HG02870 (cell line): Measurements from ENCODE around the gene ERAP2.
A peak's percentile ranks its signal among the peaks of the same experiment; 100 is the strongest.

Experiments
- ATAC-seq: cut with Tn5 transposase; IDR thresholded peaks from one replicate; pipeline ENCODE4 v1.9.1; 2021; ENCODE audit warnings: mild to moderate bottlenecking, moderate library complexity; ENCODE audit not compliant: unreplicated experiment

ERAP2 gene

DNA sequence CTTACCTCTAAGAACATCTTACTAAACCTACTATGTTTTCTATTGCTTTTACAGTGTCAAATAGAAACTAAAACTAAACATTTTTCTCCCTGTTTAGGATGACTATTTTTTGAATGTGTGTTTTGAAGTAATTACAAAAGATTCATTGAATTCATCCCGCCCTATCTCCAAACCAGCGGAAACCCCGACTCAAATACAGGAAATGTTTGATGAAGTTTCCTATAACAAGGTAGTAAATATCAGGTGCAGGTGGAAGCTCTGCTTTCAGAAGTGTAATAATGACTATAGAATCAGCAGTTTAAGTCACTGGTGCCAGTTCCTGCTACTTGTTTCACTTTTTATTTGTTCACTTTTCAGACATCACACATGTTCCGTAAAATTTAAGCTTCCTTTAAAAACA, 20.0 kb downstream of the ERAP2 start:
- peak; percentile 61 for ATAC-seq

DNA sequence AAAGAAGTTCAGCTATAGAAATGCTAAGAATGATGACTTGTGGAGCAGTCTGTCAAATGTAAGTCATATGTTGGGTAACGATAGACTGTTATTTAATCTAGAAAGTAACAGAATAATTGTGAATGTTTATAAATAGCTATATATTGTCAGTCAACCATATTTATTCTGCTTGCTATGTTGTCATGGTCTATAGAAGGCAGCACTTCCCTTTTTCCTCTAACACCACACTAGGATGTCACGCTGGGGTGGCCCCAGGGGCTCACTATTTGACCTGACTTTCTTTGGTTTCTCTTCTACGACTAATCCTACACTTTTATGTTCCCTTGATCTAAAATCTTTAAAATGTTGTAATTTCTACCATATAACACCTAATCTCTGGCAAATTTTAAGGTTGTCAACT, 20.5 kb downstream of the ERAP2 start:
- peak; percentile 92 for ATAC-seq

DNA sequence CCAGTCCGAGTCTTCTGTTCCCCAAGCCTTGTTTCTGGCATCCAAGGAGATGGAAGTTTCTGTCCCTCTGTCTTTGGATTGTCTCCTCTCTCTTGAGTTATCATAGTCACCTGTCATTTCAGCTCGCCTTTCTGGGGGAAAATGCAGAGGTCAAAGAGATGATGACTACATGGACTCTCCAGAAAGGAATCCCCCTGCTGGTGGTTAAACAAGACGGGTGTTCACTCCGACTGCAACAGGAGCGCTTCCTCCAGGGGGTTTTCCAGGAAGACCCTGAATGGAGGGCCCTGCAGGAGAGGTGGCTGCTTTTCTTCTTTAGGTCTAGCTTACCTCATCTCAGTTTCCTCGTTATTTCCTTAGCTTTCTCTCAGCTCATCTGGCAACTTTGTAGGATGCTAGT, 25.1 kb downstream of the ERAP2 start:
- ATAC-seq: no peak

DNA sequence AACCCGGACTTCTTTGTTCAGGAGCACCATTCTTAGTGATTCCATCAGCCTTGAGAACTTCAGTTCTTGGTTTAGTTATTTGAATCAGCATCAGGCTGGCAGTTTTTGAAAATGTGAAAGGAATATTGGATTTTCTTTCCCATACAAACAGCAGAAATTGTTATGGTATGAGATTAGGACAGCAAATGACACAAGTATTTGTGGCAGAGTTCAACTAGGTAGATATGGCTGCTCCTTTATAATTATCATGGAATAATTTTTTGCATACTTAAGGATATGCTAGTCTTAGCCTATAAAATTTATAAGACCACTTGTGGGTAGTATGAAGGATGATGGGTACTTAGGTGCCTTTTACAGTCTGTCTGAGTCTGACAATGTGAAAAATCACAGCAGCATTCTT, 25.5 kb downstream of the ERAP2 start:
- ATAC-seq: no peak

DNA sequence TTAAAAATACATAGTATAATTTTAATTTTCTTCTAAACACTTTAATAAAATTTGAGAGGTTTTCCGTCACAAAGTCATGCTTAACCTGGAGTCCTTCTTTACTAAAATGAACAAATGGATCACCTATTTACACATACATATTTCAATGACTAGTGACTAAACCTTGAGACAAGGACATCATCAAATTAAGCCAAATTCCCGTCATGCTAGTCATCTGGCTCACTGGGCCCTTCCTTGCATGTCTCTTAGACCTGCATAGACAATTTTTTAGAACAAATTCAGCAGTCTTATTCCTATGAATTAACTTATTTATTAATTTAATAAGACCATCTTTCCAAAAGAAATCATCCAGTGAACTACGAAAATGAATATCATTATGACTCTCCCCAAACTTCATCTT, 26.6 kb downstream of the ERAP2 start:
- no peak for ATAC-seq

DNA sequence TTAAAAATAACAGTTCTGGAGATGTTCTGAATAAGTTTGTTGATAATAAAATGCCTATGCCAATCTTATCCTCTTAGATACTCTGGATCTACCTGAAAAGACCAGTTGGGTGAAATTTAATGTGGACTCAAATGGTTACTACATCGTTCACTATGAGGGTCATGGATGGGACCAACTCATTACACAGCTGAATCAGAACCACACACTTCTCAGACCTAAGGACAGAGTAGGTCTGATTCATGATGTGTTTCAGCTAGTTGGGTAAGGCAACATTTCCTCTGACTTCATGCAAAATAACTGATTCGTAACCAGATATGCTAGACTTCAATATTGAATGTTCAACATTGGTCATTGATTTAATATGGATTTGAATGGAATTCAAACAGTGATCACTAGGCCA, 27.0 kb downstream of the ERAP2 start:
- ATAC-seq: no peak

DNA sequence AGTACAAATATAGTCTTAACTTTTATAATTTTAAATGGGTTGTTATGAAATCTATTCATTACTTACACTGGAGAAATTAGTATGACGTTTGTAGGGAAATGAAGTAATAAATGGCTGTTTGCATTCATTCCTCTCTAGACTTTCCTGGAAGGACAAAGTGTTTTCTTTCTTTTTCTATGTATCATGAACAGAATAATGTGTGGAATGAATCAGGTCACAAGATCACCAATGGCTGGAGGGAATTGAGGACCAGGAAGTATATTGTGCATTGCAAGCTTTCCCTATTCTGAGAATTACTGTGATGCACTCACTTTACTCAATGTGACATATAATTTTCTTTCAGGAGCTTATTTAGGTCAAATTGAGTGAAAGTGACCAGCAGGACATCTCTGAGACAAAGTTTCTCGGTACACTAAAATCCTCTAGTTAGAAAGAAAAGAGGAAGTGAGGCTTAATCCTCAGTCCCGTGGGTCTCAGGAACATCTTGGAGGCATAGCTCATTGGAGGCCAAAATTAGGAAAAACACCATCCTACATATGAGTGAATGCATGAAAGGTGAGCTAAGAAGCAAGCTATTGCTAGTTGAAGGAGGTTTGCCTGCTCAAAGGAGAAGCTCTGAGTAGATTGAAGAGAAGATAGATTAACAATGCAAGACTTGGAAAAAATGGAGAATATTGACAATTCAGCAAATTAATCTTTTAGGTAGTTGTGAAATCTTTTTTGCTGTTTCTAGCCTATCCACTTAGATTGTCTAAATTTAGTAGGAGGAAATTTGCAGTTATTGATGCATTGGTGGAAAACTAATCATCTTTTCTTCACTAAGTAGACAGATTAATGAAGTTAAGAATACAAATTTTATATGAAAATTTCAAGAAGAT, 28.0 kb downstream of the ERAP2 start:
- ATAC-seq: no peak

DNA sequence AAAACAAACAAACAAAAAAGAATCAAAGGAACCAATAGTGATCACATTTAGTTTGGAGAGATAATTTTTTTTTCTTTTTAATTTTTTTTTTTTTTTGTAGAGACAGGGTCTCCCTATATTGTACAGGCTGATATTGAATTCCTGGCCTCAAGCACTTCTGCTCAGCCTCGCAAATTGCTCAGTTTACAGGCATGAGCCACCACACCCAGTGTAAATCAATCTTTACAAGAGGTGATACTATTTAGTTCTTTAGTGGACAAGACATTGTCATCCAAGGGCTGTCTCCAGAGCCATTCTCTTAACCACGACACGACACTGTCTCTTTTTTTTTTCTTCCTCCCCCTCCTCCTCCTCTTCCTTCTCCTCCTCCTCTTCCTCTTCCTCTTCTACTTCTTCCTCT, 29.6 kb downstream of the ERAP2 start:
- no peak for ATAC-seq

DNA sequence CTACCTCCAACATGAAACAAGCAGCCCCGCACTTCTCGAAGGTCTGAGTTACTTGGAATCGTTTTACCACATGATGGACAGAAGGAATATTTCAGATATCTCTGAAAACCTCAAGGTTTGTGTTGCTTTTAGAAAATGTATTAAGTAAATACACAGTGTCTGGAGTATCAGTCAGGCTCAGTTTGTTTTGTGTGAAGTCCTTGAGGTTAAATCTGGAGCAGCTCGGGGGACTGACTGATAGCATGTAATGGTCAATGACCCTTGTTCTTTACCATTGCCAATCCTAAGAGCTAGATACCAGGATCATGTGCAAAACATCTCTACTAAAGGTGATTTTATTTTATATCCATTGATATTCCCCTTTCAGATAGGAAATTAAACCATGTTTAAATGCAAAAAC, 32.7 kb downstream of the ERAP2 start:
- ATAC-seq: no peak

DNA sequence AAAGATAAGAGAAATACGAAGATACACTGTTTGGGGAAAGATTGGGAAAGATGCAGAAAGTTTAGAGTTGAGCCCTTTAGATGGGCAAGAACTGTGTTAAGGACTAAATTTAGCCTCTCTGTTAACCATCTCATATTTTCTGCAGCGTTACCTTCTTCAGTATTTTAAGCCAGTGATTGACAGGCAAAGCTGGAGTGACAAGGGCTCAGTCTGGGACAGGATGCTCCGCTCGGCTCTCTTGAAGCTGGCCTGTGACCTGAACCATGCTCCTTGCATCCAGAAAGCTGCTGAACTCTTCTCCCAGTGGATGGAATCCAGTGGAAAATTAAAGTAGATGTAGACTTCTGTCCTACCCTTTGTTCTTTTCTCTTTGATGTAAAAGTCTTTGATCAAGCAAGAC, 33.1 kb downstream of the ERAP2 start:
- no peak for ATAC-seq

DNA sequence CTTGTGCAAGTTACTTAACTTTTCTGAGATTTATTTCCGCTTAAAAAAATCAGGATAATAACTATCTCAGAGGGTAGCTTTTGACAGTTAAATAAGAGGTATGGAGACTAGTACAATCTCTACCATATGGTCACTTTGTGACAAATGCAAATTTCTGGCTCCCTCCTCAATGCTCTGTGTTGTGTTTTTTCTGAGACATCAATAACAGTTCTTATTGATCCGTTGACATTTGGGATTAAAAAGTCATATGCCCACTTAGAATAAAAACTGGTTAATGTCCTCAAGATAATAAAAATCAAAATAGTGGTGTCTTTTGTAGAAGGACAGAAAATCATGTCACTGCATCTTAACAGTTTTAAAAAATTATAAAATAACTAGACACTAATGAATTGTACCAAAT, 34.8 kb downstream of the ERAP2 start:
- ATAC-seq: no peak

DNA sequence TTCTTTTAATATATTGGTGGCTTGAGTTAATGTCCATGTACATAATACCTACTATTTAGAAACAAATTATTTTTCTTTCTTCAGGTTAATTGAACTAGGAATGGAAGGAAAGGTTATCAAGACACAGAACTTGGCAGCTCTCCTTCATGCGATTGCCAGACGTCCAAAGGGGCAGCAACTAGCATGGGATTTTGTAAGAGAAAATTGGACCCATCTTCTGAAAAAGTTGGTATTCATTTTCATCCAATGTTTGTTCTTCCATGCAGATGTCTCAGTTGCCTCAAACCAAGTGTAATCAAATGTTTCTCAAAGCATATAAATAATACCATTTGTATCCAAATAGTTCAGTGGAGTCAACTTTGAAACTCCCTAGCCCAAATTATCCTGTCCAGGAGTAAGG, 36.9 kb downstream of the ERAP2 start:
- no peak for ATAC-seq

DNA sequence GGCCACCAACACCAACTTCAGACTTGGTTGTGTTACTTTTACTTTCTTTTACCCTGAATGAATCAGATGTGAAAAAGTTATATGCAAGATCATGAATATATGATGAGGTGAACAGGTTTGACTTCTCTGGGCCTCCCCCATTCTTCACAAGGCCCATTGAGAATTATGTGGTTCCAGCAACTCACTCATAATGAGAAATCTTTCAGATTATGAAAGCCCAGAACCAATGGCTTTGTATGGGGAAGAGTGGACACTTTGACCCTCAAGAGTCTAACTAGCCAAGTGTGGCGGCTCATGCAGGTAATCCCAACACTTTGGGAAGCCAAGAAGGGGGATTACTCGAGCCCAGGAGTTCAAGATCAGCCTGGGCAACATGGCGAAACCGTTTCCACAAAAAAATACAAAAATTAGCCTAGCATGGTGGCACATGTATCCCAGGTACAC, 43.5 kb downstream of the ERAP2 start:
- peak; percentile 84 for ATAC-seq

DNA sequence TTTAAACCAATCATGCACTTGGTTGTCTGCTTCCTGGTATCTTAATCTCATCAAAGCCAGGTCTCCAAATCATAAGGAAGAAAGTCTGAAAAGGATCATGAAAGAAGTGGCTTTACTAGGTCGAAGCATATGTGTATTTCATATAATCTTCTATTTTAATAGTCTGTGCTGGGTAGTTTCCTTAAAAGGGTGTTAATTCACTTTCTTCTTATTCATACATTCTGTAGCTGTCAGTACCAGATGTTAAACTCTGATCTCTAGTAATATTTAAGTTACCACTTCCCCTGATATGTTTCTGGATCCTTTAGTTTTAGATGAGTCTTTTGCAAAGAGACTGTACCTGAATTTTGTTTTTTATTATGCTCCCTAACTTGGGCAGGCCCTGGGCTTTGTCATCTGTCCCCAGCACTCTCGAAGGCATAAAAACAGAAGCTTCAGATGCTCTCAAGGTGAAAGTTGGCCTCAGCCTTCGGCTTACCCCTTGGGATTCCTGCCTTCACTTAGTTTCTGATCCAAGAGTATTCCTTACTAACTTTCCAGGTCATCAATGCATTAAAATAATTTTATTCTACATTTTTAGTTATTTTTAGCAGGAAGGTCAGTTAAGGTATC, 44.5 kb downstream of the ERAP2 start:
- no peak for ATAC-seq

DNA sequence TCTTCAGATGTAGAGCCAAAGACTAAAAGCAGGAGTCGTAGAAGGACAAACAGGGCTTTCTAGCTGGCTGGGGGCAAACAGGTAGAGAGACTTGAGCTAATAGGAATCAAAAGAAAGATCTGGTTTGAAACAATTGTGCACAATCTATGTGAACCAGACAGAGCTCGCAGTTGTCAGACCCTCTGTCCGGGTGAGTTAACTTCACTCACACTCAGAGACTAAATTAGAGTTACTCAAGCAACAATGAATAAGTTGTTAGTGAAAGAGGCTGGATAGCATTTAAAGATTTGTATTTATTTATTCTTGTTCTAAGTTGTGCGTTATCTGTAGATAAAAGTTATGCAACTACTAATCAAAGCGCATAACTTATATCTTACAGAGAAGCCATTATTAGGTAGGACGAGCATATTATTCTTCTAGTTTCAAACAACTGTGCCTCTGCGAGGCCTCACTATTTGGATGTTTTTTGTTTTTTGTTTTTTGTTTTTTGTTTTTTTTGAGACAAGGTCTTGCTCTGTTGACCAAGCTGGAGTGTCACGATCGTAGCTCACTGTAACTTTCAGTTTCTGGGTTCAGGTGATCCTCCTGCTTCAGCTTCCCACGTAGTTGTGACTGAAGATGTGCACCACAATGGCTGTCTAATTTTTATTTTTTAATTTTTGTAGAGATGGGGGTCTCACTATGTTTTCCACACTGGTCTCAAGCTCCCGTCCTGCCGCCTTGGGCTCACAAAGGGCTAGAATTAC, 46.4 kb downstream of the ERAP2 start:
- no peak for ATAC-seq

DNA sequence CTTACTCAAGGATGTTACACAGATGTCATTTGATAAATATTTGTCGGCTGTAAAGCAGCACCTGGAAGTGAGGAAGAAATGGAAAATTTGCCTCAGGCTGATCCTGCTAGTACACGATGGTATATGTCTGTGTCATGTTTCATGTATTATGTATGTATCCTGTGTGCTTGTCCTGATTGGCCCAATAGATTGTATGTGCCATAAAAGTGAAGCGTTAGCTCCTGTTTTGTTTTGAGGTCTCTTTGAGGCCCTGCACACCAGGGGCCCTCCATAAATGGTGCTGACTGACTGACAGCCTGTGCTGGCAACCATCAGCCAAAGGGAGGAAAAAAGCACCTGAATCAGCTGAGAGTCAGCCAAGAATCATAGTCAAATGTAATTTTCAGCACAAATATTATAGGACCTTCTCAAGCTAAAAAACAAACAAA, 47.7 kb downstream of the ERAP2 start:
- no peak for ATAC-seq

DNA sequence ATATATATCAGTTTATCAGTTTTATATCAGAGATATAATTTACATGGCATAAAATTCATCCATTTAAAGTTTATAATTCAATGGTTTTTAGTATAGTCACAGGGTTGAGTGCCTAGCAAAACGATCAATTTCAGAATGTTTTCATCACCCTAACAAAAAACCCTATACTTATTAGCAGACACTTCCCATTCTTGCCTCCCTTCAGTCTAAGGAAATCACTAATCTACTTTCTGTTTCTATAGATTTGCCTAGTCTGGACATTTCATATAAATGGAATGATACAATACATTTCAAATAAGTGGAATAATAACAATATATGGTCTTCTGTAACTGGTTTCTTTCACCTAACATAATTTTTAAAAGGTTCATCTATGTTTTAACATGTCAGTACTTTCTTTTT, 50.0 kb downstream of the ERAP2 start:
- no peak for ATAC-seq

DNA sequence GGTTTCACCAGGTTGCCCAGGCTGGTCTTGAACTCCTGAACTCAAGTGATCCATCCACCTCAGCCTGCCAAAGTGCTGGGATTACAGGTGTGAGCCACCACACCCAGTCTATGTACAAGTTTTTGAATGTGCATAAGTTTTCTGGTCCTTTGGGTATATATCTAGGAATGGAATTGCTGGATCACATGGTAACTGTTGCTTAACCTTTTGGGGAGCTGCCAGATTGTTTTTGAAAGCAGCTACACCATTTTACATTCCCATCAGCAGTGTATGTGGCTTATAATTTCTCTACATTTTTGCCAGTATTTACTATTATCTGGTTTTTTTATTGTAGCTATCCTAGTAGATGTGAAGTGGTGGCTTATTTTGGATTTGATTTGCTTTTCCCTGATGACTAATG, 50.7 kb downstream of the ERAP2 start:
- ATAC-seq: no peak

DNA sequence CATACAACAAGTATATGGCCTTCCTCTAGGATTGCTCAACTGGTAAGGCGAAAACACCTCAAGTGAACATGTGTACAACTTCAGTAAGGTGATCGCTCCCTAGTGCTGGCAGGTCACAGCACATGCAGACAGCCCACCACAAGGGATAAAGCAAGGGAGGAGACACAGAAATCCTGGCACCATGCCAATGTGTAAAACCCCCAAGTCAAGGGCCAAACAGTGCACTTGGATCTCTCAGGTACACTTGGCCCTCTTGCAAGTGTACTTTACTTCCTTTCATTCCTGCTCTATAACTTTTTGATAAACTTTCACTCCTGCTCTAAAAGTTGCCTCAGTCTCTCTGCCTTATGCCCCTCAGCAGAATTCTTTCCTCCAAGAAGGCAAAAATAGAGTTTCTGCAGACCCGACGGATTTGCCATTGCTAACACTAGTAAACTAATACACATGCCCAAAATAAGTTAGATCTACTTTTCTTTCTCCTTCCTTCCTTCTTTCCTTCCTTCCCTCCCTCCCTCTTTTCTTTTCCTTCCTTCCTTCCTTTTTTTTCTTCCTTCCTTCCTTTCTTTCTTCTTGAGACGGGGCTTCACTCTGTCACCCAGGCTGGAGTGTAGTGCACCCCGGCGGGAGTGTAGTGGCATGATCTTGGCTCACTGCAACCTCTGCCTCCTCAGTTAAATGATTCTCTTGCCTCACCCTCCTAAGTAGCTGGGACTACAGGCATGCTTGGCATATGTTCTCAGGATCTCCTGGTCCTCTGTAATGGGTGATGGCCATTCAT, 52.8 kb downstream of the ERAP2 start:
- ATAC-seq: no peak

DNA sequence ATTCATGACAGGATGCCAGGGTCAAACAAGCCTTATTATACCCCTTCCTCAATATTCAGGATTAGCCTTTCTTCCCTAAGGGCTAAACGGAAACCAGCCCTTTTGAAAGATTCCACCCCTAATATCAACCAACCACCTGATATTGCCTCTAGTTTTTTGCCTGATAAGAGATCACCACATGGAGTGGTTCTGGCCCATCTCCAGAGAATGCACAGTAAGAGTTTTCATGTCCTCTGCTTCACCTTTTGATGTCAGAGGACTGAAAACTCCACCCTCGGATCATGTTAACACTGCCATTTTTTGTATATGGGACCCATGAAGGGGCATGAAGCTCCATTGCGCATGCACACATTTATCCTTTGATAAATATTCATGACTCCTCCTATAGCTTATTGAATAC, 53.8 kb downstream of the ERAP2 start:
- no peak for ATAC-seq

DNA sequence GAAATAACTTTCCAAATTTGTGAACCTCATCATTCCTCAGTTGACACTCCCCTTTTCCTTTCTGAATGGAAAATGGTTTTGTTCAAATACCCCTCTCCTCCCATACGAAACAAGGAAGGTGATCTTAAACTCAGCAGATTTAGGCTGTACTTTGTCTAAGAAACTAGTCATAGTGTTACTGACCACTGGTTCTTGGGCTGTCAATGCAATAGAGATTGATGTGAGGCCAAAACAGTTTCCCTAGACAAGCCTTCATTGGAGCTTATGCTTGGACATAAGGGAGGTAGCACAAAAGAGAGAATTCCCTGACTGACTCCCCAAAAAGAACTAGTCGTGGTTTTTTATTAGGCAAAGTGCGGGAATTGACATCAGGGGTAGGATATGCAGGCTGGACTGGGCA, 54.3 kb downstream of the ERAP2 start:
- no peak for ATAC-seq
